Activated CD4-positive, alpha-beta T cell treated with anti-CD3 and anti-CD28 coated beads for 48 hours (primary cell): ENCODE measurements around the gene PRICKLE4.
A peak's percentile ranks its signal among the peaks of the same experiment; 100 is the strongest.

ENCODE experiments used
- DNase-seq: peaks from one replicate; pipeline ENCODE4 v3.0.0-alpha.2; 2020

Gene PRICKLE4

DNA sequence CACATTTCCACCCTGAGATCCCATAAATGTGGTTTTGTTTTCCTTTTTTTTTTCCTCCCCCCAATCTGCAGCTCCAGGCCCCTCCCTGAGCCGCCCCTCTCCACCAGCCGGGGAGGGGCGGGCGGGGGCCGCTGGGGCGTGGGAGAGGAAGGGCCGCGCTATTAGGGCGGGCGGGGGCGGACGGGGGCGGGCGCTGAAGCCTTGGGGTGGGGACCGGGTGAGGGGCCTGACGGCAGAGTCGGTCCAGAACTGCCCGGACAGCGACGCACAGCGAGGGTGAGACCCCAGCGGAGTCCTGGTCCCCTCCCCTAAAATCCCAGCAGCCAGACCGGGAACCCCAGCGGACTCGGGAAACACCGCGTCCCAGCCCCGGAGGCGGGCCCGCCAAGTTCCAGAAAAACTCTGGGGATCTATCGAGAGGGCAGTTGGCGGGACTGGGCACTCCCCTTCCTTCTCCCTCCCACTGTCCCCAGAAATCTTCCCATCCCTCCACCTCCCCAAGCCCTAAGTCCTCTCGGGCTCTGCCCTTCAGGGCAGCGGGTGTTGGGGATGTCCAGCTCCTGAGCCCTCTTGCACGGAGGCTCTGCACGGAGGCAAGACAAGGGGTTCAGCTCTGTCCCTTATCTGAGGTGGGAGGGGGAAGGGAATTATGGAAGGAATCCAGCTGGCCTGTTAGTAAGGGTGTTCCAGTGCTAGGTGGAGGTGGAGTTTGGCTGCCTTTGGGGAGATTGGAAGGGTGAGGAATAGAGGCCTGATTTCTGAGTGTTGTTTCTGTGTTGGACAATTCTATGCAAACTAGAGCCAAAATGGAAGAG lies at the start of gene PRICKLE4:
Gene PRICKLE4 (plus strand): TSS at position 232 of the 815 bp plus-strand sequence. CDS start 2,692 bp downstream, outside the sequence.
- DNase-seq: no peak

- DNase-seq: no peak
Measured at GRCh38 chr6:41731561-41732086, 49.0 kb upstream of the PRICKLE4 start.

- DNase-seq: no peak
Measured at GRCh38 chr6:41732149-41732548, 48.4 kb upstream of the PRICKLE4 start.

GRCh38 chr6:41732591-41733359 lies 47.8 kb upstream of the PRICKLE4 start:
- DNase-seq: peak; percentile 57

- no peak for DNase-seq
Measured at GRCh38 chr6:41733360-41733706, 47.2 kb upstream of the PRICKLE4 start.

- DNase-seq: peak; percentile 62
Measured at GRCh38 chr6:41733707-41734665, 46.6 kb upstream of the PRICKLE4 start.

DNA sequence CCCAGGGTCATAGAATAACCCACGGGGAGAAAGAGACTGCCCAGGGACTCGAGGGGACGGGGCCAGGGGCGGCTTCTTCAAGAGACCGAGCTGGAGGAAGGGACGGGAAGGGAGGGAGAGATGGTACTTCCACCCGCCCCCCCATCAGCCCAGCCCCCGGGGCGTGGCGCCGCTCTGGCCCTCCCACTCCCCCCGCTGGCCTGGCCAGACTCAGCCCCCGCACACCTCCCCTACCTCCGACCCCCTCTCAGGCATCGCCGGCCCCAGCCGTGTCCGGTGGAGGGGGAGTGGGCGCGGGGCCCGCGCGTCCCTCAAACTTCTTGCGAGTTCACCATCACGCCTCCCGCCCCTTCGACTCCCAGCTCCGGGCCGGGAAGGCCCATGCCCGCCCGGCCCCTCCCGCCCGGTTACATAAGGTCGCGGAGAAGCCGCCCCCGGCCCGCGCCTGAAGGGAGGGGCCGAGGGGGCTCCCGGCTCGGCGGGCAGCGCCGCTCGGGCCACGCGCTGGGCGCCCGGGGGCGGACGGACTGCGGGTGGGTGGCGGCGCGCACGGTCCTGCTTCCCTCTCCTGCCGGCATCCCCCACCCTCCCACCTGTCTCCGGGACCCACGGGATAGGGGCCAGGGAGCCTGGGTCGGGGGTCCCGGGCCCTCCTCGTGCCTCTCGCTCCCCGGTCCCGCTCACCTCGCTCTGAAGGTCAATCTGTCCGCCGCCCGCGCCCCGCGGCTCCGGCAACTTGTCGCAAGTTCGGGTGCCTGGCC lies 45.7 kb upstream of the PRICKLE4 start:
- peak; percentile 69 for DNase-seq

DNA sequence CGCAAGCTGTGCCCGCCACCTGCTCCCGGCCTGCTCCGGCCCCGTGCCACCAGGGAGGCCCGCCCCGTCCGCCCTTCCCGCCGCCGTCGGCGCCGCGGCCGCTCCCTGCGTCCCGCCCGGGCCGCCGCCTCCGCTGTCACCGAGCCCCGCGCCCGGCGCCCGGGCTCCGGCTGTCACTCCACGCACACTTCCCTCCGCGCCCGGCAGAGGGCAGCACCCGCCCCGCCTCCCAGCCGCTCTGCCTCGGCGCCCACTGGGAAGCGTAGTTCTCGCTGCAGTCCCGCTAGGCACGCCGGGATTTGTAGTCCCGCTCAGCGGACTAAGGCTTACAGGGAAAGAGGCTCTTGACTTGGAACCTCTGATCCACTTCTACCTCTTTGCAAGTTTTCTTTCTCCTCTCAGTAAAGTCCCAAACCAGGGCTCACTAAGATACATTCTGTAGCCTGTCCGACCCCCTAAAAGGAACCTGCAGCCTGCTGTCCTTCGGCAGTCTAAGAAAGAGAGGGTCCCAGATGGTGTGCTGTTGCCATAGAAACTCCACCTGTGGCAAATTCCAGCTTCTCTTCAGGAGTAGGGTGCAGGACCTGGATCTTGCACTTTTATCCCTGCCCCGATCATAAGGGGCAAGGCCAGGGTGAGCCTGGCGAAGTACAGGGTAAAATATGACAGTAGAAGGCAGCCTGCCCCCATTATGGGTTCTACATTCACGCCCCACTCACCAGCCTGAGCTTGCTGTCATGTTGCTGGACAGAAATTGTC lies 45.0 kb upstream of the PRICKLE4 start, which contains the start of gene TFEB:
Gene TFEB (minus strand): TSS at position 182 of the 759 bp plus-strand sequence. CDS start 44,395 bp downstream, outside the sequence.
- peak; percentile 95 for DNase-seq

DNA sequence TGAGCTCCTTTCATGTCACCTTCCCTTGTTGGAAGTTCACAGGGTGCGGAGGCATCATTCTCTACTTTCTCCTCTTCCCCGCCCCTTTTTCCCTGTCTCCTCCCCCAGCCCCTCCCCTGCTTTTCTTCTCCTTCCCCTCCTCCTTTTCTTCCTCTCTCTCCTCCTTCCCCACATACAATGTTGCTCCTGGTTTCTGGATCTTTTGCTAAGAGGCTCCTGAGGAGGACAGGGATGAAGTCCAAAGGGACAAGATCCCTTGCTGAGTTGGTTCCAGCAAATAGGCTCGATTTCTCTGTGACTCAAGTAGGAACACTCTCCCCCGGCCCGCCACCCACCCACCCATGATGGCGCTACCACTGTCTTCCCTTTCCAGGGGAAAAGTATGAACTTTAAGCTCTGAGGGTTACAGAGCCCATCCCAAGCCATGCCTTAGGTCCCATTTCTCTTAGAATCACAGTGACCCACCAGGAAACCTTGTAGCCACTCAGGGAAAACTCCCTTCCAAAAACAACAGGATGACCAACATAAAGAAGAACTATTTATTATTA lies 44.3 kb upstream of the PRICKLE4 start:
- no peak for DNase-seq

DNA sequence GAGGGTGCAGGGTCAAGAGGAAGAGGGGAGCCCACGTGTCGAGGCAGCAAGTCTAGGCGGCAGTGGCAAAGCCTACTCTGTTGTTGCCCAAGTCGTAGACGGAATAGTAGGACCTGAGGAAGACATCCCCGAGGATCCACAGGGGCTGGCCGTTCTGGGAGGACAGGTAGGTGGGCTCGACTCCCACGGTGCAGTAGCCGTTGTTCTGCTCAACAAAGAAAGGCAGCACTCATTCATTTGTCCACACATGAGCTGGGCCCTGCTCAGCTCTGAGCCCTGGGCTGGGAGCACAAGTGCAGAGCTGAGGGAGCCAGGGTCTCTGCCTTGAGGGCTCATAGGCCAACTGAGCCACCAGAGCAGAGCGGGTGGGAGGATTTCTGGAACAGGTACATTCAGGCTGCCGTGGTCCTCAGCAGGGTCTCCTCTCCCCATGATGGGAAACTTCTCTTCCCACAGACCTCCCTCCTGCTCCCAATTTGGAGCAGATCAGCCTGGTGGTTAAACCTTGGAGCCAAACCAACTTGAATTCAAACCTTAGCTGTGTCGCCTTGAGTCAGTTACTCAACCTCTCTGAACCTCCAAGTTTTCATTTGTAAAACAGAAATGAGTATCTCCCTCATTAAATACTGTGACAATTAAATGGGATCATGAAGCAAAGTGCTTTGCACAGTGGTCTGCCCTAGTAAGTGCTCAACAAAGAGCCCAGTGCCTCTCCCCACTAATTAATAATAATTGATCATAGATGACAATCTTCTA lies 43.6 kb upstream of the PRICKLE4 start:
- no peak for DNase-seq

DNA sequence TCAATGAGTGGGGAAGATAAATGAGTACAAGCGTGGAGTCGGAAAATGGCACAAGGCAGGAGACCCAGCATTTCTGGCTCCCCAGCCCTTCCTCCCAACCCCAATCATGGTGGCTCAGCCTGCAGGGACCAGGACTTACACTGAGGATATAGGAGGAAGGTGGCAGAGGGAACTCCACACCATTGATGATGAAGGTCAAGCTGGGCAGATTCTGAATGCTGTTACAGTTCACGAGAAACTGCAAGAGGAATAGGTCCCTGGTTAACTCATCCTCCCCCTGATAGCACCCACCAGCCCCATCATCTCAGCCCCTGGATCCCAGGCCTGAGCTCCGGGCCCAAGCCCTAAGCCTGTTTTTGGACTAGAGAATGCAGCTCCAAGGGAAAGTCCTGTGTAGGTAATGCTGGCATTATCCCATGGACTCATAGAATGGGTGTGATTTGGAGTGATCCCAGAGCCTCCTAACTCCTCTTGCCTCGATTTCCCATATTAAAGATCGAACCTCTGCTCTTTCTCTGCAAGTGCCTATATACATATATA lies 42.9 kb upstream of the PRICKLE4 start:
- DNase-seq: no peak

DNA sequence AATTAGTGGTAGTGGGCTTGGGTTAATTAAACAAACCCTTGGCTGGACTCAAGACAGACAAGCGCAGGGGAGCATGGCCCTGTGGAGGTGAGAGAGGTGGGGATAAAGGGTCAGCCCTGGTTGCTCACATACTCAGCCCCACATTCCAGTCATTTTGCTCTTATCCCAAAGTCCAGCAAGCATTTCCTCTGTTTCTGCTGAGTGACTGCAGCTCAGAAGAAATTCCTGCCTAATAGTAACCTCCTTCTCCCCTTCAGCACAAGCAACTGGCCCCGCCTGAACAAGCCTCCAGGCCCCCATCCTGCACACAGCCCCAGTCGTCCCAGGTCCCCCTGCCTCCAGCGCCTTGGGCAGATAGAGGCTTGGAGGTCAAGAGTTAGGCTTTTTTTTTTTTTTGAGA lies 41.5 kb upstream of the PRICKLE4 start:
- DNase-seq: no peak

DNA sequence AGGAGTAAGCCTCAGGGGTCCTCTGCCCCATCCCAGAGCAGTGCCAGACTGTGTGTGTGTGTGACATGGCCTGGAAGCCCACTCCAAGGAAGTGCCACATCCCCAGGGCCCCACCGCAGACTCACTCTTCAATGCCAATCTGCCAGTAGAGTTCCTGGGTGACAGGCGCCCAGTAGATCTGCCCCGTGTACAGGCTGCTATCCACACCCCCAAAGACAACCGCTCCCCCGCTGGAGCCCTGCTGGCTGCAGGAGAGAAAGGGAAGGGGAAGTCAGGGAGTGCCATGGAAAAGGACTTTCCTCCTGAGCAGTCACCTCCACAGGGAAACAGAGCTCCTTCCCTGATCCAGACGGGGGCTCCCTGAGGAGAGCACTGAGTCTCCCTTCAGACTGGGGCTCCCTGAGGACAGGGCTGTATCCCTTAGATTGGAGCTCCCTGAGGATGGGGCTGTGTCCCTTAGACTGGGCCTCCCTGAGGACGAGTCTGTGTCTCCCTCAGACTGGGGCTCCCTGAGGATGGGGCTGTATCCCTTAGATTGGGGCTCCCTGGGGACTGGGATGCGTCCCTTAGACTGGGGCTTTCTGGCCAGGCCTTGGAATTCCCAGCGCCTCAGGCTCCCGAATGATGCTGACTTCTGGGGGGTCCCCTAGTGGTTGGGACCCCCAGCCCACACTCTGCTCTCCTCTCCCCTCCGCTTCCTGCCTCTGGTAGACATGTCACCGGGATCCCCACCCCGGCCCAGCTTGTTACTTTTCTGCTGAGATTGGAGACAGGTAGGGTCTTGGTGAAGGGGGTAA lies 40.0 kb upstream of the PRICKLE4 start:
- DNase-seq: no peak

DNA sequence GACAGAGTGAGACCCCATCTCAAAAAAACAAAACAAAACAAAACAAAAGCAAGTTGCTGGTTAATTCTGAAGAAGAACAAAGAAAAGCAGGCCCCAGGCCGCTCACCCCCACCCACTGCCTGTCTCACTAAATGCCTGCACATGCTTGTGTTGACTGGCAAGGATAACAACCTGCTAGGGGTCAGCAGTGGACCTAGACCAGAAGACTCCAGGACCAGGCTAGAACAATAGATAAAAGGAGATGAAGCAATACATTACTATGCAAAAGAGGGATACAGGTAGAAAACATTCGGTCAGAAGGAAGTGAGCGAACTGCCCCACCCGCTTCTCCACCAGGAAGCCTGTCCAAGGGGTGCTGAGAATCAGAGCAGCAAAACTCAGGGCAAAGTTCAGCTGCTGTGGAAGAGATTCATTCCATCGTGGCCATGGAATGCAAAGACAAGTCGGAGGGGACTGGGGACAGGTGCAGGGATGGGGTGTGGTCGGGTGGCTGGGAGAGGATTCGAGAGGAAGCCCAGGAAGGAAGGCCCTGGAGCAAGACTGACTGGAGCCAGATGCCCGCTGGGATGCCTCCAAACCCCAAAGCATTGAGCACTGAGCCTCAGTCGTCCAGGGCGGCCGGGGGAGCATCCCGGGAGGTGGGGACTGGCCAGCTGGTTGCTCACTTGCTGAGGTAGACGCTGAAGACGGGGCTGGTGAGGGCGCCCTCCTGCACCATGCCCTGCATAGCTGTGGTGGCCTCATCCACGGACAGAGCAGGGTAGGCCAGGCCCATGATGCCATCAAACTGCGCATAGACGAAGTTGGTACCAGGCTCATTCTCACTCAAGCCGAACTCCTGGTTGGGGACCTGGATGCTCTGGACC lies 38.7 kb upstream of the PRICKLE4 start:
- no peak for DNase-seq

- no peak for DNase-seq
Measured at GRCh38 chr6:41743406-41744235, 37.0 kb upstream of the PRICKLE4 start.

DNA sequence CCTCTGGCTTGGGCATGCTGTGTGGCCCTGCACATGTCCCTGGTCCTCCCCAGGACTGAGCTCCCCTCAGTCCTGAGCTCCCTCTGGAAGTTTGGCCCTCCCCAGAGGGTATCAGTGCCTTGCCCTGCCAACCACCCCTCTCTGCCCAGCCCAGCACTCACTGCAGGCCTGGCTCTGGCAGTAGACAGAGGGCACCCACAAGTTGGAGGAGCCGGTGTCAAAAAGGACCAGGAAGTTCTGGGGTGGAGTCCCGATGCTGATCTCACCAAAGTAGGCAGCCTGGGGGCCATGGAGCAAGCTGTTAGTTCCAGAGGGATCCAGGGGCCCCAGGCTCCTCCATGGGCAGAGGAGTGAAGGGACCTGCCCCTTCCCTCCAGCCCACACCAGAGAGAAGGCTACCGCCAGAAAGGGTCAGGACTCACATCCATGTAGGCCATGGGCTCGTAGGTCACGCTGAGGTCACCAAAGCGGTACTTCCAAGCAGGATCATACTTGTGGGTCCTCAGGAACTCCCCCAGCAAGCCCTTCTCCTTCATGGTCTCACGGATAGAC lies 36.3 kb upstream of the PRICKLE4 start:
- DNase-seq: no peak
